H1 (cell line): ENCODE data around the gene GAS2. TPM values are rescaled to one million over a fixed set of nuclear protein-coding genes. Genes with fewer than 3 reads are reported as not detected.

Source experiments
- POLR2A ChIP-seq, 2 experiments: IDR thresholded peaks; 1 replicate in 1 of 2; 2 replicates in 1 of 2; pipeline ENCODE4 v1.6.1; 2011; ENCODE audit warnings: low read depth in 2 of 2, low read length in 2 of 2, mild to moderate bottlenecking in 2 of 2; ENCODE audit errors: control extremely low read depth in 1 of 2
- RBBP5 ChIP-seq: IDR thresholded peaks from 2 replicates; pipeline ENCODE4 v1.7.1; 2012; ENCODE audit warnings: low read depth, mild to moderate bottlenecking, inconsistent platforms, low read length, moderate library complexity, borderline replicate concordance
- polyA plus RNA-seq, 7 experiments: library from polyadenylated mRNA; depleted of rRNA in 3 of 7; stranded (reverse) in 5 of 7; unstranded in 2 of 7; fragments of >200 nt in 5 of 7; fragments of 200-250 nt in 2 of 7; gene quantifications; 1 replicate in 5 of 7; 2 replicates in 1 of 7; 4 replicates in 1 of 7; pipeline versions ENCODE4 v1.2.1 to v1.2.3, GENCODE V29; 2011 to 2013; ENCODE audit warnings: missing spikeins in 2 of 7, mixed read lengths in 2 of 7
- total RNA-seq: library from RNA; stranded (reverse); fragmentation: NEBNext Ultra II Directional; extraction: Animal tissue kit (Norgen Biotek cat#: 25700); gene quantifications from 2 replicates; pipeline ENCODE4 v1.2.1, GENCODE V29; 2021
- TF ChIP-seq, protein P1 (sequence below): fragments of 300-600 bp; sonication (generic); IDR thresholded peaks from 2 replicates; pipeline ENCODE4 v1.7.1; 2012; ENCODE audit warnings: low read length, moderate library complexity, mild to moderate bottlenecking, inconsistent platforms; ENCODE audit not compliant: insufficient replicate concordance
- TF ChIP-seq, protein P2 (sequence below): IDR thresholded peaks from 2 replicates; pipeline ENCODE4 v1.6.1; 2012; ENCODE audit warnings: inconsistent platforms

The GAS2 gene
- total and polyA plus RNA-seq, 2 of the 8 experiments (the other 6 are each of a cell fraction or from before 2014, with no cell fraction given) = 0.70 to 1.7 TPM

DNA sequence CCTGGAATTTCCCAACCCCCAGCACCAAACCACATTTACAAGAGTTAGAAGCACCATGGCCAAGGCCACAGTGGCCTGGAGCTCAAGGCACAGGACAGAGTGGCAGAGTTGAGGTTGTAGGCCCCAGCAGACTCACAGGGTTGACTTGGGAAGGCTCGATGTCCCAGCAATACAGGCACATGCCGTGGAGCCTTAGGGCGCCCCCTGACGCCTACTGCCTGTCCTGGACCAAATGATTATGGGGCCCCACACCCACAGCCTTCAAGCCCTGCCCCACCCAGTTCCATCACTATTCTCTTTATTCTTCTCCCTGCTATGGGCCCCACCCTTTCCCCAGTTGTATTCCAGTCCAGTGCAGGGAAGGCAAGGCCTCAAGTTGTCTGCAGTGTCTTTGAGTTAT, 193.8 kb downstream of the GAS2 start, which contains the start of gene CCDC179 (continued):
- TF ChIP-seq, protein P1, sequence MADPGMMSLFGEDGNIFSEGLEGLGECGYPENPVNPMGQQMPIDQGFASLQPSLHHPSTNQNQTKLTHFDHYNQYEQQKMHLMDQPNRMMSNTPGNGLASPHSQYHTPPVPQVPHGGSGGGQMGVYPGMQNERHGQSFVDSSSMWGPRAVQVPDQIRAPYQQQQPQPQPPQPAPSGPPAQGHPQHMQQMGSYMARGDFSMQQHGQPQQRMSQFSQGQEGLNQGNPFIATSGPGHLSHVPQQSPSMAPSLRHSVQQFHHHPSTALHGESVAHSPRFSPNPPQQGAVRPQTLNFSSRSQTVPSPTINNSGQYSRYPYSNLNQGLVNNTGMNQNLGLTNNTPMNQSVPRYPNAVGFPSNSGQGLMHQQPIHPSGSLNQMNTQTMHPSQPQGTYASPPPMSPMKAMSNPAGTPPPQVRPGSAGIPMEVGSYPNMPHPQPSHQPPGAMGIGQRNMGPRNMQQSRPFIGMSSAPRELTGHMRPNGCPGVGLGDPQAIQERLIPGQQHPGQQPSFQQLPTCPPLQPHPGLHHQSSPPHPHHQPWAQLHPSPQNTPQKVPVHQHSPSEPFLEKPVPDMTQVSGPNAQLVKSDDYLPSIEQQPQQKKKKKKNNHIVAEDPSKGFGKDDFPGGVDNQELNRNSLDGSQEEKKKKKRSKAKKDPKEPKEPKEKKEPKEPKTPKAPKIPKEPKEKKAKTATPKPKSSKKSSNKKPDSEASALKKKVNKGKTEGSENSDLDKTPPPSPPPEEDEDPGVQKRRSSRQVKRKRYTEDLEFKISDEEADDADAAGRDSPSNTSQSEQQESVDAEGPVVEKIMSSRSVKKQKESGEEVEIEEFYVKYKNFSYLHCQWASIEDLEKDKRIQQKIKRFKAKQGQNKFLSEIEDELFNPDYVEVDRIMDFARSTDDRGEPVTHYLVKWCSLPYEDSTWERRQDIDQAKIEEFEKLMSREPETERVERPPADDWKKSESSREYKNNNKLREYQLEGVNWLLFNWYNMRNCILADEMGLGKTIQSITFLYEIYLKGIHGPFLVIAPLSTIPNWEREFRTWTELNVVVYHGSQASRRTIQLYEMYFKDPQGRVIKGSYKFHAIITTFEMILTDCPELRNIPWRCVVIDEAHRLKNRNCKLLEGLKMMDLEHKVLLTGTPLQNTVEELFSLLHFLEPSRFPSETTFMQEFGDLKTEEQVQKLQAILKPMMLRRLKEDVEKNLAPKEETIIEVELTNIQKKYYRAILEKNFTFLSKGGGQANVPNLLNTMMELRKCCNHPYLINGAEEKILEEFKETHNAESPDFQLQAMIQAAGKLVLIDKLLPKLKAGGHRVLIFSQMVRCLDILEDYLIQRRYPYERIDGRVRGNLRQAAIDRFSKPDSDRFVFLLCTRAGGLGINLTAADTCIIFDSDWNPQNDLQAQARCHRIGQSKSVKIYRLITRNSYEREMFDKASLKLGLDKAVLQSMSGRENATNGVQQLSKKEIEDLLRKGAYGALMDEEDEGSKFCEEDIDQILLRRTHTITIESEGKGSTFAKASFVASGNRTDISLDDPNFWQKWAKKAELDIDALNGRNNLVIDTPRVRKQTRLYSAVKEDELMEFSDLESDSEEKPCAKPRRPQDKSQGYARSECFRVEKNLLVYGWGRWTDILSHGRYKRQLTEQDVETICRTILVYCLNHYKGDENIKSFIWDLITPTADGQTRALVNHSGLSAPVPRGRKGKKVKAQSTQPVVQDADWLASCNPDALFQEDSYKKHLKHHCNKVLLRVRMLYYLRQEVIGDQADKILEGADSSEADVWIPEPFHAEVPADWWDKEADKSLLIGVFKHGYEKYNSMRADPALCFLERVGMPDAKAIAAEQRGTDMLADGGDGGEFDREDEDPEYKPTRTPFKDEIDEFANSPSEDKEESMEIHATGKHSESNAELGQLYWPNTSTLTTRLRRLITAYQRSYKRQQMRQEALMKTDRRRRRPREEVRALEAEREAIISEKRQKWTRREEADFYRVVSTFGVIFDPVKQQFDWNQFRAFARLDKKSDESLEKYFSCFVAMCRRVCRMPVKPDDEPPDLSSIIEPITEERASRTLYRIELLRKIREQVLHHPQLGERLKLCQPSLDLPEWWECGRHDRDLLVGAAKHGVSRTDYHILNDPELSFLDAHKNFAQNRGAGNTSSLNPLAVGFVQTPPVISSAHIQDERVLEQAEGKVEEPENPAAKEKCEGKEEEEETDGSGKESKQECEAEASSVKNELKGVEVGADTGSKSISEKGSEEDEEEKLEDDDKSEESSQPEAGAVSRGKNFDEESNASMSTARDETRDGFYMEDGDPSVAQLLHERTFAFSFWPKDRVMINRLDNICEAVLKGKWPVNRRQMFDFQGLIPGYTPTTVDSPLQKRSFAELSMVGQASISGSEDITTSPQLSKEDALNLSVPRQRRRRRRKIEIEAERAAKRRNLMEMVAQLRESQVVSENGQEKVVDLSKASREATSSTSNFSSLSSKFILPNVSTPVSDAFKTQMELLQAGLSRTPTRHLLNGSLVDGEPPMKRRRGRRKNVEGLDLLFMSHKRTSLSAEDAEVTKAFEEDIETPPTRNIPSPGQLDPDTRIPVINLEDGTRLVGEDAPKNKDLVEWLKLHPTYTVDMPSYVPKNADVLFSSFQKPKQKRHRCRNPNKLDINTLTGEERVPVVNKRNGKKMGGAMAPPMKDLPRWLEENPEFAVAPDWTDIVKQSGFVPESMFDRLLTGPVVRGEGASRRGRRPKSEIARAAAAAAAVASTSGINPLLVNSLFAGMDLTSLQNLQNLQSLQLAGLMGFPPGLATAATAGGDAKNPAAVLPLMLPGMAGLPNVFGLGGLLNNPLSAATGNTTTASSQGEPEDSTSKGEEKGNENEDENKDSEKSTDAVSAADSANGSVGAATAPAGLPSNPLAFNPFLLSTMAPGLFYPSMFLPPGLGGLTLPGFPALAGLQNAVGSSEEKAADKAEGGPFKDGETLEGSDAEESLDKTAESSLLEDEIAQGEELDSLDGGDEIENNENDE = no peak
- TF ChIP-seq, protein P2, sequence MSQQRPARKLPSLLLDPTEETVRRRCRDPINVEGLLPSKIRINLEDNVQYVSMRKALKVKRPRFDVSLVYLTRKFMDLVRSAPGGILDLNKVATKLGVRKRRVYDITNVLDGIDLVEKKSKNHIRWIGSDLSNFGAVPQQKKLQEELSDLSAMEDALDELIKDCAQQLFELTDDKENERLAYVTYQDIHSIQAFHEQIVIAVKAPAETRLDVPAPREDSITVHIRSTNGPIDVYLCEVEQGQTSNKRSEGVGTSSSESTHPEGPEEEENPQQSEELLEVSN = no peak
- no peak for TF ChIP-seq RBBP5
- no peak for TF ChIP-seq POLR2A (IDR thresholded peaks at IDR 0.05; ENCODE audit: control extremely low read depth in 1 of 2, low read depth in 2 of 2, low read length in 2 of 2)
